GM18499 (cell line): Measurements from ENCODE around the gene ATP1B1.

Experiments
- ATAC-seq: cut with Tn5 transposase; IDR thresholded peaks from one replicate; pipeline ENCODE4 v1.9.1; 2021; ENCODE audit warnings: moderate number of reproducible peaks; ENCODE audit not compliant: insufficient read depth, unreplicated experiment

Gene ATP1B1

GRCh38 chr1:169092399-169092798 lies 14.1 kb upstream of the ATP1B1 start:
- no peak for ATAC-seq

- ATAC-seq: no peak
Measured at GRCh38 chr1:169094897-169095569, 11.5 kb upstream of the ATP1B1 start.

GRCh38 chr1:169098380-169098779 lies 8.1 kb upstream of the ATP1B1 start:
- ATAC-seq: no peak

- no peak for ATAC-seq
Measured at GRCh38 chr1:169099561-169099960, 6.9 kb upstream of the ATP1B1 start.

GRCh38 chr1:169100208-169100607 lies 6.3 kb upstream of the ATP1B1 start:
- no peak for ATAC-seq

GRCh38 chr1:169100651-169101088 lies 5.8 kb upstream of the ATP1B1 start:
- no peak for ATAC-seq

GRCh38 chr1:169102567-169102966 lies 3.9 kb upstream of the ATP1B1 start:
- no peak for ATAC-seq

GRCh38 chr1:169103002-169103401 lies 3.5 kb upstream of the ATP1B1 start:
- ATAC-seq: no peak

GRCh38 chr1:169103480-169103893 lies 3.0 kb upstream of the ATP1B1 start:
- no peak for ATAC-seq

GRCh38 chr1:169105087-169105433 lies 1.4 kb upstream of the ATP1B1 start:
- no peak for ATAC-seq

GRCh38 chr1:169105434-169106094 lies 926 bp upstream of the ATP1B1 start:
- ATAC-seq: peak; percentile 19

- no peak for ATAC-seq
Measured at GRCh38 chr1:169106921-169107602, 572 bp downstream of the ATP1B1 start.

GRCh38 chr1:169107603-169108208 lies 1.2 kb downstream of the ATP1B1 start:
- no peak for ATAC-seq

- no peak for ATAC-seq
Measured at GRCh38 chr1:169108223-169108622, 1.7 kb downstream of the ATP1B1 start.

- no peak for ATAC-seq
Measured at GRCh38 chr1:169108863-169109560, 2.5 kb downstream of the ATP1B1 start.

GRCh38 chr1:169109561-169110134 lies 3.2 kb downstream of the ATP1B1 start:
- ATAC-seq: no peak

GRCh38 chr1:169110236-169110635 lies 3.7 kb downstream of the ATP1B1 start:
- ATAC-seq: no peak

GRCh38 chr1:169110689-169111447 lies 4.4 kb downstream of the ATP1B1 start:
- ATAC-seq: no peak

GRCh38 chr1:169111472-169111871 lies 5.0 kb downstream of the ATP1B1 start:
- no peak for ATAC-seq
